Endometrial microvascular endothelial cells (primary cell): ENCODE data around the gene RSPH9. TPM values are rescaled to one million over a fixed set of nuclear protein-coding genes. Genes with fewer than 3 reads are reported as not detected.
"Not testable (repeated sequence)": the region's sequence is repeated elsewhere in the genome, so short reads cannot be mapped to it uniquely, and the experiment has no call there.

Experiments used
- in situ Hi-C: cut with HindIII; loops from 2 replicates; pipeline ENCODE4 v1.10.0; 2017; ENCODE audit warnings: low sequenced_read_pairs, low pct_unique_long_range_greater_than_20kb; ENCODE audit errors: inconsistent ontology term
- total RNA-seq: library from RNA; depleted of rRNA; stranded (reverse); fragments of >200 nt; gene quantifications from one replicate; pipeline ENCODE4 v1.2.3, GENCODE V29; 2015; ENCODE audit errors: inconsistent ontology term

The RSPH9 gene
- total RNA-seq, 1 donor from 2014 or later, result not detected

- in situ Hi-C loops, result no loop called here
These were observed 34.2 kb downstream of the RSPH9 start for GRCh38 chr6:43679057-43679456.

- in situ Hi-C loops, result no loop called here
These were observed 35.7 kb downstream of the RSPH9 start for GRCh38 chr6:43680308-43681200.

GRCh38 chr6:43681303-43681702 is 36.5 kb downstream of the RSPH9 start:
- in situ Hi-C loops, result no loop called here

GRCh38 chr6:43682724-43683429 is 38.0 kb downstream of the RSPH9 start:
- in situ Hi-C loops, result no loop called here

GRCh38 chr6:43683708-43684455 is 39.0 kb downstream of the RSPH9 start:
- in situ Hi-C loops, result no loop called here

GRCh38 chr6:43687079-43687436 is 42.2 kb downstream of the RSPH9 start:
- in situ Hi-C loops, result no loop called here

- in situ Hi-C loops, result no loop called here
These were observed 42.9 kb downstream of the RSPH9 start, which contains the start of gene MRPS18A for GRCh38 chr6:43687437-43688347. TSS of gene MRPS18A (minus strand) at chr6:43687791. CDS start at chr6:43687779, 12 bp downstream.

- in situ Hi-C loops, result no loop called here
These were observed 44.6 kb downstream of the RSPH9 start for GRCh38 chr6:43689421-43689820.

- in situ Hi-C loops, result no loop called here
These were observed 50.6 kb downstream of the RSPH9 start for GRCh38 chr6:43695215-43695966.

- in situ Hi-C loops, result no loop called here
These were observed 51.1 kb downstream of the RSPH9 start for GRCh38 chr6:43695967-43696291.

GRCh38 chr6:43697421-43697820 is 52.6 kb downstream of the RSPH9 start:
- in situ Hi-C loops, result no loop called here

GRCh38 chr6:43698584-43699349 is 53.9 kb downstream of the RSPH9 start:
- in situ Hi-C loops, result no loop called here

GRCh38 chr6:43699564-43700186 is 54.8 kb downstream of the RSPH9 start:
- in situ Hi-C loops, result no loop called here

- in situ Hi-C loops, result not testable (repeated sequence)
These were observed 56.2 kb downstream of the RSPH9 start for GRCh38 chr6:43700939-43701560.

- in situ Hi-C loops, result no loop called here
These were observed 57.3 kb downstream of the RSPH9 start for GRCh38 chr6:43702171-43702533.
